Stimulated activated CD4-positive, alpha-beta T cell treated with anti-CD3 and anti-CD28 coated beads, Interleukin-4, amount 100 ng/mL, for 1 hour (primary cell): Measurements from ENCODE around the gene PXN.
"Not testable (repeated sequence)": the region's sequence is repeated elsewhere in the genome, so short reads cannot be mapped to it uniquely, and the experiment has no call there.

Experiments
- DNase-seq: peaks from one replicate; pipeline ENCODE4 v3.0.0-alpha.2; 2020

The PXN gene

DNA sequence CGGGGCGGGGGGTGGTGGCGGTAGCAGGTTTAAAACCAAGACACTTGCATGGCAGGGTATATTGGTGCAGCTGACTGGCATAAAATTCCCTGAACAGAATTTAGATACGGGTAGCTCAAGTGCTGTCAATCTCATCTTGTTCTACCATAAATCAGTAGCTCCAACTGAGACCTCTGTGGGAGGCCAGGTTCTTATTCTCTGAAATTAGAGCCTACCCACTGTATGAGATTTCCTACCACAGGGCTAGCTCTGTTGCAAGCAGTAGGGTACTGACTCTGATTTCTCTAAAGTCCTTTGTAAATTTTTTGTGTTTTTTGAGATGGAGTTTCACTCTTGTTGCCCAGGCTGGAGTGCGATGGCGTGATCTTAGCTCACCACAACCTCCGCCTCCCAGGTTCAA lies 61.4 kb downstream of the PXN start:
- no peak for DNase-seq

- no peak for DNase-seq
Observed at GRCh38 chr12:120200364-120200800, 65.1 kb downstream of the PXN start.

DNA sequence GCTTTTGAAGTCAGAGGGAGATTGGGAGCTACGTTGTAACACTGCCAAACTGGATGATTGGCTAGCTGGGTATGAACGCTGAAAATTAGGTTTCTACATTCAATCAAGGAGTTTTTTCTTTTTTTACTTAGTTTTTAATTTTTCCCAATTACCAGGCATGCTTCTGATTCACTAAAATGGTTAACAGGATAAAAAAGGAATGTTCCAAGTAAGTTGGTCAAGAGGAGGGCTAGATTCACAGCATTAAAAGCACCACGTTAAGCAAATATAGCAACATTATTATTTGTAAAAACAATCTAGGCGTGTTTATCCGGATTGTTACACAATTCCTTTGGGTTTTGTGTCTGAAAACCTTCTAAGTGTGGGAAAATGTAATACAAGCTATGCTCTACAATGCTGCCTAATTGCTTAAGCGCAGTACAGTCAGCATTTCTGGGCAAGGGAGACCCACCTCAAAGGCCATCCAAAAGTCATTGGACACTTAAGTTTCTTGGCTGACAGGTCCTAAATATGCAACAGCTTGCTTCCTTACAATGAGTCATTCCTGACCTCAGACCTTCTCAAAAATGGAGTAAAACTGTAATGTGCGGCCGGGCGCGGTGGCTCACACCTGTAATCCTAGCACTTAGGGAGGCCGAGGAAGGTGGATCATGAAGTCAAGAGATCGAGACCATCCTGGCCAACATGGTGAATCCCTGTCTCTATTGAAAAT lies 65.8 kb downstream of the PXN start:
- DNase-seq, result peak; percentile 41

DNA sequence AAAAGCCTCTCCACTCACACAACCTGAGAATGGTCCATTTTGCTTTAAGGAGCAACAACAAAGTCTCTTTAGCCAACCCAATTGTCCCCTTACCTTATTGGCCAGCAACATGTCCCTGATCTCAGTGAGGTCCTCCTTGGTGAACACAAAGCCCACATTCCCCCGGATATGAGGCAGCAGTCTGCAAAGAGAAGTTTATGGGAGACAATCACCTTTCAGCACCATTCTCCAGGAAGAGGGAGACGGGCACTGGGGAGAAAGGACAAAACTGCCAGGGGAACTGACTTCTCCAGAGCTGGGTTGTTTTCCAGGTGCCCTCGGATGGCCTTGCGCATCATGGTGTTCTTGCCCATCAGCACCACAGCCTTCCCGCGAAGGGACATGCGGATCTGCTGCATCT lies 66.5 kb downstream of the PXN start:
- DNase-seq, result no peak

- DNase-seq, result no peak
Observed at GRCh38 chr12:120197542-120197887, 68.0 kb downstream of the PXN start.

DNA sequence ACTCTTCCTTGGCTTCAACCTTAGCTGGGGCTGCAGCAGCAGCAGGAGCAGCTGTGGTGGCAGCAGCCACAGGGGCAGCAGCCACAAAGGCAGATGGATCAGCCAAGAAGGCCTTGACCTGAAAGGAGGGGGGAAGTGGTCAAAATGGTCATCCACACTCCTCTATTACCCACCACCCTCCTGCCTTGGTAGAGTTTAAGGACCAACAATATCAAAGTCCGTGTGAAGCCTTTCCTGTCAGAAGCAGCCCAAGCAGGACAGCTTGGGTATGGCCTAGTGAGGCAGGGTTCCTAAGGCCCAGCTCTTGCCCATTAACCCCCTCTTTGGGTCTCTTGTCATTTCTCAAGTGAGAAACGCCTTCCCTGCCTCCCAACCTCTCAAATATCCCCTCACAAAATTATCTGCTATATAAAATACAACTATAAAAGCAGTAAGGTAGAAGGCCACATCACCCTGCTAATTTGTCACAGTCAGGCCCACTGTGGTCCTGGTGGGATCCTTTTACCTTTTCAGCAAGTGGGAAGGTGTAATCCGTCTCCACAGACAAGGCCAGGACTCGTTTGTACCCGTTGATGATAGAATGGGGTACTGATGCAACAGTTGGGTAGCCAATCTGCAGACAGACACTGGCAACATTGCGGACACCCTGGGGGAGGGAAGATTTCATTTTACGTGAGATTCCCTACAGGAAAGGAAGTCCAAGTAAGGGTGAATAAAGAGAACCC lies 68.6 kb downstream of the PXN start:
- not testable (repeated sequence) for DNase-seq

GRCh38 chr12:120196363-120196762 lies 69.2 kb downstream of the PXN start:
- DNase-seq, result no peak

- peak; percentile 91 for DNase-seq
Observed at GRCh38 chr12:120194534-120195395, 70.8 kb downstream of the PXN start, which contains the start of gene GCN1. Gene GCN1 (minus strand): TSS chr12:120194715. CDS start chr12:120194697, 18 bp downstream.

DNA sequence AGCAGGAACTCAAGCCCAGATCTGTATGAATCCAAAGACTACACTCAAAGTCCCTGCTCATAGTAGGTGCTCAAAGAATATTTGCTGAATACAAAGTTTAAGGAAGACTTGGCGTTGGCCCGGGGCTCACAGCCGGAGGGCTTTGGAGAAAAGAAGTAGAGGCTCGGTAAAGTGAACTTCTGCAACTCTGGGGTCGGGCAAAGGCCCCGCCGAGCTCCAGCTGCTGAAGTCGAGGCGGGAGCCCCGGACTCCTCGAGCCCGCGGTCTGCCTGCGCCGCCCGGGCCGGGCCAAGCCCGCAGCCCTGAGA lies 71.3 kb downstream of the PXN start:
- DNase-seq, result no peak

- DNase-seq, result not testable (repeated sequence)
Observed at GRCh38 chr12:120193286-120193685, 72.2 kb downstream of the PXN start.

- no peak for DNase-seq
Observed at GRCh38 chr12:120190985-120191480, 74.5 kb downstream of the PXN start.

DNA sequence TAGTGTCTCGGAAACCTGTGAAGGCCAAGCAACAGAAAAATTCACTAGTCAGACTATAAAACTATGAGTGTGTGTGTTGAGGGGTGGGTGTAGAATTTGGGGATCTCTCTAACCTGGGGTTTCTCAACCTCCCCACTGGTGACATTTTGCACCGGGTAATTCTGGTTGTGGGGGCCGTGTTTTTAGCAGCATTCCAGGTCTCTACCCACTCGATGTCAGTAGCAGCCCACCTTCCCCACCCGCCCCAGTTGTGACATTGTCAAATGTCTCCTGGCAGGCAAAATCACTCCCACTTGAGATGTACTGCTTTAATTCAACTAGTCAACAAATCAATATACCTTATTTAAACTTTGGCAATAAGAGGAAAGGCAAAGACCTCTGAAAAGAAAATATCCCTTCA lies 75.1 kb downstream of the PXN start:
- DNase-seq, result no peak

- DNase-seq, result no peak
Observed at GRCh38 chr12:120186654-120187053, 78.9 kb downstream of the PXN start.

GRCh38 chr12:120183211-120183631 lies 82.3 kb downstream of the PXN start:
- DNase-seq, result no peak

DNA sequence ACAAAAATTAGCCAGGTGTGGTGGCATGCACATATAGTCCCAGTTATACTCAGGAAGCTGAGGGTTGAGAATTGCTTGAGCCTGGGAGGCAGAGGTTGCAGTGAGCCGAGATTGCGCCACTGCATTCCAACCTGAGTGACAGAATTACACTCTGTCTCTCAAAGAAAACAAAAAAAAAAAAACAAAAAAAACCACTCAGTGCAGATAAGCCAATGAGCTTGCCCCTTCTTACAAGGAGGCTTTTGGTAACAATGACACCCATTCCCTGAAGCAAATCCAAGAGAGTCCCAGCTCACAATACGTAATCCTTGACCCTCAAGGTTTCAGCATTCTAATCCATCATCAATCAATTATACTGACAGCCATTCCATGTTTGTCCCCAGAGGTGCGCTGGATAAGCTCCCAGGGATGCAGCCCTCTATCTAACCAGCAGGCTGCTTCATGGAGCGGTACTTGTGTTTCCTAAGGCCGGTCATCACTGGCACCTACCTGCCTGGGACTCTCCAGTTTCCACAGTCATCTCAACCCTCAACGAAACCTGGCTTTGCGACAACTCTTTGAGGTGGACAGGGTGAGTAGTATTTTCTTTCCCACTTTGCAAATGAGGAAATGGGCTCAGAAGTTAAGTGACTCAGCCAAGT lies 83.4 kb downstream of the PXN start:
- DNase-seq, result no peak

DNA sequence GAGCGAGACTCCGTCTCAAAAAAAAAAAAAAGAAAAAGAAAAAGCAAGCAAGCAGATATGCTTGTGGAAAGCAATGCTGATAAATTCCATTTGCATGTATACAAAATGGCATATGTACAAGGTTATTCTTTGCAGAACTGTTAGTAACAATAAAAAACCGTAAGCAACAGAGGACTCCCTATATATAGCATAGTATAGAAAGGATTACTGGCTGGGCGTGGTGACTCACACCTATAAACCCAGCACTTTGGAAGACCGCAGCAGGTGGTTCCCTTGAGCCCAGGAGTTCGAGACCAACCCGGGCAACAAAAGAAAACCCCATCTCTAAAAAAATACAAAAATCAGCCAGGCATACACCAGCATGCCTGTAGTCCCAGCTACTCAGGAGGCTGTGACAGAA lies 84.6 kb downstream of the PXN start:
- DNase-seq, result no peak

GRCh38 chr12:120175537-120175936 lies 90.0 kb downstream of the PXN start:
- DNase-seq, result no peak

GRCh38 chr12:120175062-120175461 lies 90.5 kb downstream of the PXN start:
- DNase-seq, result no peak

DNA sequence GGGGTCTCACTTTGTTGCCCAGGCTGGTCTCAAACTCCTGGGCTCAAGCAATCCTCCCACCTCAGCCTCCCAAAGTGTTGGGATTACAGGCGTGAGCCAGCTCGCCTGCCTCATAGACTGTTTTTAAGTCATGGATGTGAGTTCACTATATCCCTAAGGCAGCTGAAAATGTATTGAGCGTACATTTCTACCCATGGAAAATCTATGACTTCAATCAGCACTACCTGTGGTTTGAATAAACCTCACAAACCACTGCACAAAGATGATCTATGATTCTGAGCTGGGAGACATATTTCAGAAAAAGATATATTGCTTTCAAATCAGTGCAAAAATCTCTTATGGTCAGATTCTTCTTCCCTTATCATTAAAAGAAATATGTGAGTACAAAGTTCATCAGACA lies 93.5 kb downstream of the PXN start:
- DNase-seq, result no peak

- DNase-seq, result no peak
Observed at GRCh38 chr12:120170631-120171030, 94.9 kb downstream of the PXN start.

GRCh38 chr12:120169946-120170345 lies 95.6 kb downstream of the PXN start:
- DNase-seq, result no peak

GRCh38 chr12:120168337-120168736 lies 97.2 kb downstream of the PXN start:
- no peak for DNase-seq

DNA sequence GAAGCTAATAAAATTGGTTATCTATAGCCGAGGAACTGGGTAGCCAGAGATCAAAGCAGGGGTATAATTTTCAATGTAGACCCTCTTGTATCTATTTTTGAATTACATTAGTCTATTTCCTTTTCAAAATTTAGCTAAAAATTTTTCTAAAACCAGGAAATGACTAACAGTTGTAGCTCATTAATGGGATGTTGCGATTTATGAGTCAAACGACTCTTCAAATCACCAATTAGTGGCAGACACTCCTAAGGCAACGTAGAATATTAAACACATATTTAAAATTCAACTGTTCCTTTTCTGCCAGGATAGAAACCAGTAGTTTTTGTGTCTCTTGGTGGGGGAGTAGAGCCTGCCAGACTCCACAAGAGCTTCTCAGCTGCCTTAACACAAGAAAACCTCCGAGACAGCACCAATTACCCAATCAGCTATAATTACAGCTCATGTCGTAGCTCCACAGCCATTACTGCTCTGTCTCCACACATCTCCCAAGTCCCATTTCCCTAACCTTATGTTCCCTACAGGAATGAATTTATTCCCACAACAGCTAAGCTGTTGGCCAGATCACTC lies 97.9 kb downstream of the PXN start:
- DNase-seq, result no peak
